IPS-18c (cell line): Measurements from ENCODE around the gene GRHL1.

ENCODE experiments used
- H3K4me3 ChIP-seq: 2 replicates; pipeline ENCODE4 v1.7.0; 2013; ENCODE audit warnings: low read depth, mild to moderate bottlenecking, low read length, moderate library complexity; ENCODE audit not compliant: insufficient read depth
- H3K9me3 ChIP-seq: one replicate; pipeline ENCODE4 v1.6.1; 2013; ENCODE audit warnings: mild to moderate bottlenecking, low read length, moderate library complexity; ENCODE audit not compliant: control insufficient read depth, insufficient read depth

Gene GRHL1

GRCh38 chr2:9999693-10000092, 48.2 kb downstream of the GRHL1 start:
- H3K9me3 ChIP-seq = no peaks in the 10 kb centered on the region
- no peak overlapping the region for H3K4me3 ChIP-seq

- Histone ChIP-seq H3K9me3 (no peaks in the 10 kb centered on the region), H3K4me3 (no peak overlapping the region)
Measured at GRCh38 chr2:10000541-10000940, 49.0 kb downstream of the GRHL1 start.

DNA sequence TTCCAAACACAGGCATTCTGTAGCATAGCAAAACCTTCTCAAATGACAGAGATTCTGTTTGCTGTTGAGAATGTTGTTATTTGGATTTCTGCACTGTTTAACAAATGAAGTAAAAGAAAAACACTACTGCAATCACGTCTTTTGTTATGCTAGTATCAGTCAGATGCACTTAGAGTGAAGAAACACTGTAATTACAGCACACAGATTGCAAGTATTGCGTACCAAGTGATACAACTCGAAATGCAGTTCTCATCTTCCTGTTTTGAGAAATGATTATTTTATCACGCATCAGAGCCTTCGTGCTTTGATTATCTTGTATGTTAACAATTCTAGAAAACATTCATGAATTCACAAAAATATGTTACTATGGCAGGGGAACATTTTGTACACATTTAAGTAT, 50.1 kb downstream of the GRHL1 start:
- Histone ChIP-seq H3K9me3 (no peaks in the 10 kb centered on the region), H3K4me3 (no peak overlapping the region)

GRCh38 chr2:10002109-10002508, 50.6 kb downstream of the GRHL1 start:
- H3K4me3 ChIP-seq = no peak overlapping the region

GRCh38 chr2:10002681-10003080, 51.2 kb downstream of the GRHL1 start:
- H3K9me3 ChIP-seq = no peaks in the 10 kb centered on the region

More at GRCh38 chr2:10002109-10002508, 50.6 kb downstream of the GRHL1 start:
- no peaks in the 10 kb centered on the region for H3K9me3 ChIP-seq

GRCh38 chr2:10003206-10004125, 52.0 kb downstream of the GRHL1 start:
- no peak overlapping the region for H3K4me3 ChIP-seq
- no peaks in the 10 kb centered on the region for H3K9me3 ChIP-seq

More at GRCh38 chr2:10002681-10003080, 51.2 kb downstream of the GRHL1 start:
- H3K4me3 ChIP-seq = no peak overlapping the region

DNA sequence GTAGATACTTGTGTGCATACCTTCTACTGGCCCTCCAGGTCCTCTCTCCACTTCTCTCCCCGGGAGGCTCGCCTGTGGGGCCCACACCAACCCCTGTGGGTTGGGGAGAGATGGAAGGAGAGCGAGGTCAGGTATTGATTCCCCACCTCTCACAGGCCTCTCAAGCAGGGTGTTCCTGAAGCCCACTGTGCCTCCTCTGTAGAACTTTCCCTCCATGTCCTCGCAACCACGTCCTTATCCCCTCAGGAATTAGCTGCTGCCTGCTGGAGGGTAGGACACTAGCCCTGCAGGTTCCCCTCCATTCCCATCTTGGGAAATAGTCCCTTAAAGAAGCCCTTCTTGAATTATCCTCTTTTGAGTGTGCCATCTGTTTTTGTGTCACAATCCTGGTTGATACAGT, 52.9 kb downstream of the GRHL1 start:
- no peak overlapping the region for H3K4me3 ChIP-seq
- no peaks in the 10 kb centered on the region for H3K9me3 ChIP-seq

DNA sequence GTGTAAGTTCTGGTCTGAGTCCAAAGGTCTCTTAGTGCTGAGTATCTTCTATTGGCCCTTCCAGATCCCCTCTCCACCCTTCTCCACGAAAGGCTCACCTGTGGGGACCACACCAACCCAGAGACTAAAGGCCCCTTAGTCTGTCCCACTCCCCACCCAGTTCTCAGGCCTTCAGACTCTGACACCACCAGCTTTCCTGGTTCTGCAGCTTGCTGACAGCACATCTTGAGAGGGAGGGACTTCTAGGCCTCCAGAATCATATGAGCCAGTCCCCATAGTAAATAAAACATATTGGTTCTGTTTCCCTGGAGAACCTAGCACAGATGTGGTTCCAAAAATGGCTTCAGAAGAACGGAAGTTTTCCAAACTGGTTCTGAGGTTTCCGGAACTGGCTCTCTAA, 53.3 kb downstream of the GRHL1 start:
- H3K9me3 ChIP-seq = no peaks in the 10 kb centered on the region

DNA sequence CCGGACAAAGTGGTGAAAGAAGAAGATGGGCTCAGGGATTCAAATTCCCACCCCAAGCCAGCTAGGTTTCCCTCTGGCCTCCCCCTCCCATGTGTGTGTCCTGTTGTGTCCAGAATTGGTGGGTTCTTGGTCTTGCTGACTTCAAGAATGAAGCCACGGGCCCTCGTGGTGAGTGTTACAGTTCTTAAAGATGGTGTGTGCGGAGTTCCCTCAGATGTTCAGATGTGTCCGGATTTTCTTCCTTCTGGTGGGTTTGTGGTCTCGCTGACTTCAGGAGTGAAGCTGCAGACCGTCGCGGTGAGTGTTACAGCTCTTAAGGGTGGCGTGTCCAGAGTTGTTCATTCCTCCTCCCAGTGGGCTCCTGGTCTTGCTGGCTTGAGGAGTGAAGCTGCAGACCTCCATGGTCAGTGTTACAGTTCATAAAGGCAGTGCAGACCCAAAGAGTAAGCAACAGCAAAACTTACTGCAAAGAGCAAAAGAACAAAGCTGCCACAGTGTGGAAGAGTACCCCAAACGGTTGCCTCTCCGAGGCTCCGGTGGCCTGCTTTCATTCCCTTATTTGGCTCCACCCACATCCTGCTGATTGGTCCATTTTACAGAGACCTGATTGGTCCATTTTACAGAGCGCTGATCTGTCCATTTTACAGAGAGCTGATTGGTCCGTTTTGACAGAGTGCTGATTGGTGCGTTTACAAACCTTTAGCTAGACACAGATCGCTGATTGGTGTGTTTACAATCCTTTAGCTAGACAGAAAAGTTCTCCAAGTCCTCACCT, 54.2 kb downstream of the GRHL1 start:
- Histone ChIP-seq H3K9me3 (no peaks in the 10 kb centered on the region), H3K4me3 (no peak overlapping the region)

More for the DNA sequence above, 53.3 kb downstream of the GRHL1 start:
- H3K4me3 ChIP-seq = no peak overlapping the region

- Histone ChIP-seq H3K9me3 (no peaks in the 10 kb centered on the region), H3K4me3 (no peak overlapping the region)
Measured at GRCh38 chr2:10006236-10007161, 55.0 kb downstream of the GRHL1 start.

- Histone ChIP-seq H3K9me3 (no peaks in the 10 kb centered on the region), H3K4me3 (no peak overlapping the region)
Measured at GRCh38 chr2:10007435-10007834, 55.9 kb downstream of the GRHL1 start.

DNA sequence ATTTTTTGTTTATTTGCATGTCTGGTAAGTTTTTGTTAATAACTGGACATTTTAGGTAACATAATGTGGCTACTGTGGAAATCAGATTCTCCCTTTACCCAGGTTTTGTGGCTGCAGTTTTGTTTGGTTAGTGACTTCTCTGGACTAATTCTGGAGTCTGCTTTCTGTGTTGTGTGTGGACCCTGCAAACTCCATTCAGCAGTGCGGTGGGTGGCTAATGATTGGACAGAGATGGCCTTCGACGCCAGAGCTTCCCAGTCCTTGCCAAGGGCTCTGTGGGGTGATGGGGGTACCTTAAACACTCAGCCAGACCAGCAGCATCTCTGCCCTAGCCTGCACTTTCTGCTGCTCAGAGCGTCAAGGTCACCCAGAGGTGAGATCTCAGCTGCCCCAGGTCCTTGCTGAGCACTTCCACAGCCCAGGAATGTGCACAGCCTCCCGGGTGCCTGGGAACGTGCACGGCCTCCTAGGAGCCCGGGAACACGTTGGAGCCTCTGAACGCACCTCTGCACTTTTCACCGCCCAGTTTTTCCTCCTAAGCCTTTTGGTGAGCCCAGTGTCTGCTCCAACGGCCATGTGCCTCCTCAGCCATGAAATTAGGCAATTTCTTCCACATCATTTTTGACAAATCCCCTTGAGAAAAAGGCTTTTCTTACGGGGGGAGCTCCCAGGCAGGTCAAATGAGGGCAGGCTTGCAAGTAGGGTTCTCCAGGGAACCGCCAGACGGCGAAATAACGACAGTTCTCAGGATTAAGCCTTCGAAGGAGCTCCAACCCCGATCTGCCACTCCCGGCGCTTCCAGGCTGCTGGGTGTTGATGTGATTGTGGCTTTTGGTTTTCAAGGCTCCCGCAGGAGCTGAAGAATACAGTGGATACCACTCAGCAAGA, 56.7 kb downstream of the GRHL1 start:
- Histone ChIP-seq H3K9me3 (no peaks in the 10 kb centered on the region), H3K4me3 (no peak overlapping the region)

- Histone ChIP-seq H3K4me3 (no peak overlapping the region), H3K9me3 (no peaks in the 10 kb centered on the region)
Measured at GRCh38 chr2:10008809-10009176, 57.3 kb downstream of the GRHL1 start.

DNA sequence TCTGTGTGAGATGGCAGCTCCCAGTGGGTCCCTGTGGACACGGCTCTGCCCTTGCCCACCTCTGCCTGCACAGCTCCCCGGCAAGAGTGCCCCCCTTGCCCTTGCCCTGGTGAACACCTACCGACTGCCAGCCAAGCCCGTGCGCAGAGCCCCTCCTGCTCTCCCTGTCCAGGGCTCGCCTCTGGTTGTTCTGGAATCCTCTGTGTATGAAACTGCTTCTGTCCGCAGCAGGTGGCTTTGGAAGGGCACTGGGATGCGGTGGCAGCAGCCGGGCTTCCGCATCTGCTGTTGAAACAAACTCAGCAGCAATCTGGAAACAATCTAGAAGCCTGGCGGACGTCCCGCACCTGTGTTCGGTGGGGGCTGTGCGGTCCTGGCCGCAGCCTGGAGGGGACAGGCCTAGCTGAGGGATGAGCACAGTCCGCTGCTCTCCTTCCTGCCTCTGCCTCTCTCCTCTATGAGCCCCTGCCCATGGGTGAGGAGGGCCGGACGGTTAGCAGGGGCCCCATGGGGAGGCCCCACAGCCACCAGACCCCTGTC, 57.8 kb downstream of the GRHL1 start:
- no peaks in the 10 kb centered on the region for H3K9me3 ChIP-seq
- no peak overlapping the region for H3K4me3 ChIP-seq

DNA sequence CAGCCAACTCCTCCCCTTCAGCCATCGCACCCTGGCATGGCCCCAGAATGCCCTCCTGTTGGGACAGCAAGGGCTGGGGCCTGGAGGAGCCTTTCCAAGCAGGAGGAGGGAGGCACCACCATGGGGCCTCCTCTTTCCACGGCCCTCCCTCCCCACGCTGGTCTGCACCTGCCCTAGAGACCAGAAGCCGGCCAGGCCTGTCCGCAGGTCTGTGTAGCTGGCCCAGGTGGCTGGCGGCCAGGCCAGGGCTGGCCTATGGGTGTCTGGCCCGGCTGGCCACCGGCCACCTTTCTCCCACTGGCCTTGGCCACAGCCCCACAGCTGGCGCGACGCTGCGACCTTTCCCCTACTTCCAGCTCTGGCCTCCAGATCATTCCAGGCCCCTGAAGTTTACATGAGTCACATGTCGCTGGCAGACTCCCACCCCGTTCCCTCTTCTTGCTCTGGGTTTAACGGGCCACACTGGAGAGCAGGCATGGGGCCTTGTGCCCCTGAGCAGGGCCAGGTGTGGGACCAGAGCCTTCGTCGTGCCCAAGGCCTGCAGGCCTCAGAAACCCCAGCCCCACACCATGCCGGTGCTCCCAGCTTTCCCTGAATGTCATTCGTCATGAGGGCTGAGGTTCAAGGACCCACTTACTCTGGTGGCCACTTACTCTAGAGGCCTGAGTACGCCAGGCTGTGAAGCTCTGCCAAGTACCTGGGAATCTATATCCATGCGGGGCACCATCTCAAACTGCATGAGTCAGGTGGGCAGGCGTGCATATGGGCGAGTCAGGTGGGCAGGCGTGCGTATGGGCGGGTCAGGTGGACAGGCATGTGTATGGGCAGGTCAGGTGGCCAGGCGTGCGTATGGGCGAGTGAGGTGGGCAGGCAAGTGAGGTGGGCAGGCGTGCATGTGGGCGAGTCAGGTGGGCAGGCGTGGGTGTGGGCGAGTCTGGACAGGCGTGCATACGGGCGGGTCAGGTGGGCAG, 58.6 kb downstream of the GRHL1 start:
- no peaks in the 10 kb centered on the region for H3K9me3 ChIP-seq
- no peak overlapping the region for H3K4me3 ChIP-seq
